GM12878 (cell line): ENCODE measurements around the gene MYCN.

Source experiments
- CTCF ChIP-seq, 3 experiments: IDR thresholded peaks in 2 of 3; conservative IDR thresholded peaks in 1 of 3; 2 replicates each; pipeline ENCODE4 v1.5.1; 2011; ENCODE audit warnings: low read depth in 3 of 3, low read length in 3 of 3, mild to moderate bottlenecking in 3 of 3, control low read depth in 2 of 3, moderate library complexity in 2 of 3, inconsistent platforms in 1 of 3, mixed read lengths in 1 of 3; ENCODE audit not compliant: control insufficient read depth in 2 of 3, insufficient read depth in 1 of 3; ENCODE audit errors: extremely low read depth in 1 of 3
- PAX8 ChIP-seq: fragments of 450-650 bp; IDR thresholded peaks from 2 replicates; pipeline ENCODE4 v1.6.1; 2017; ENCODE audit warnings: mild to moderate bottlenecking, moderate library complexity
- REST ChIP-seq: IDR thresholded peaks from 2 replicates; pipeline ENCODE4 v1.6.1; 2012; ENCODE audit warnings: mild to moderate bottlenecking, low read depth, low read length
- SMAD1 ChIP-seq: fragments of 450-650 bp; IDR thresholded peaks from 2 replicates; pipeline ENCODE4 v1.6.1; 2018; ENCODE audit warnings: mild to moderate bottlenecking, low read depth; ENCODE audit not compliant: partially characterized antibody
- ZNF24 ChIP-seq: fragments of 450-650 bp; IDR thresholded peaks from 2 replicates; pipeline ENCODE4 v1.6.1; 2017; ENCODE audit warnings: antibody characterized with exemption, mild to moderate bottlenecking

- no peak for TF ChIP-seq SMAD1
- TF ChIP-seq PAX8 = no peak
- no peak for TF ChIP-seq CTCF (IDR thresholded peaks at IDR 0.05 in 2 of 3, conservative IDR thresholded peaks at IDR 0.05 in 1 of 3; ENCODE audit: control insufficient read depth in 2 of 3, extremely low read depth in 1 of 3, insufficient read depth in 1 of 3, low read depth in 3 of 3, low read length in 3 of 3)
- no peak for TF ChIP-seq ZNF24
- no peak for TF ChIP-seq REST
Measured at GRCh38 chr2:15956751-15957736, 16.7 kb downstream of the MYCN start.
